Measurements from ENCODE around the gene TMEM217. TPM values are rescaled to one million over a fixed set of nuclear protein-coding genes. Genes with fewer than 3 reads are reported as not detected.

The TMEM217 gene
- total RNA-seq, 1 donor from 2014 or later = 15.7 TPM

DNA sequence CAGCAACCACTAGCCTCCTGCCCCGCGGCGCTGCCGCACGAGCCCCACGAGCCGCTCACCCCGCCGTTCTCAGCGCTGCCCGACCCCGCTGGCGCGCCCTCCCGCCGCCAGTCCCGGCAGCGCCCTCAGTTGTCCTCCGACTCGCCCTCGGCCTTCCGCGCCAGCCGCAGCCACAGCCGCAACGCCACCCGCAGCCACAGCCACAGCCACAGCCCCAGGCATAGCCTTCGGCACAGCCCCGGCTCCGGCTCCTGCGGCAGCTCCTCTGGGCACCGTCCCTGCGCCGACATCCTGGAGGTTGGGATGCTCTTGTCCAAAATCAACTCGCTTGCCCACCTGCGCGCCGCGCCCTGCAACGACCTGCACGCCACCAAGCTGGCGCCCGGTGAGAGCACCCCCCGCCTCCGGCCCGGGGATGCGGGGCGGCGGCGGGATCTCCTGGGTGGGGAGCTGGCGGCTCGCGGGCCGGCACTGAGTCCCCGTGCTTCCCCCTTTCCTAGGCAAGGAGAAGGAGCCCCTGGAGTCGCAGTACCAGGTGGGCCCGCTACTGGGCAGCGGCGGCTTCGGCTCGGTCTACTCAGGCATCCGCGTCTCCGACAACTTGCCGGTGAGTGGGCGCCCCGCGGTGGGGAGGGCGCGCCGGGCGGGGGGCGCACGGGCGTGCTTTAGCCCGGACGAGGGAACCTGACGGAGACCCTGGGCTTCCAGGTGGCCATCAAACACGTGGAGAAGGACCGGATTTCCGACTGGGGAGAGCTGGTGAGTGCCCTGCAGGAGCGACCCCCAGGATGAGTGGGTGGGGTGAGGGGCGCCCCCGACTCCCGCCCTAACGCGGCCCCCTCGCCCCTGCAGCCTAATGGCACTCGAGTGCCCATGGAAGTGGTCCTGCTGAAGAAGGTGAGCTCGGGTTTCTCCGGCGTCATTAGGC lies 87.4 kb downstream of the TMEM217 start:
- no peak for DNase-seq (ENCODE audit: extremely low read depth, low read depth, low spot score)

DNA sequence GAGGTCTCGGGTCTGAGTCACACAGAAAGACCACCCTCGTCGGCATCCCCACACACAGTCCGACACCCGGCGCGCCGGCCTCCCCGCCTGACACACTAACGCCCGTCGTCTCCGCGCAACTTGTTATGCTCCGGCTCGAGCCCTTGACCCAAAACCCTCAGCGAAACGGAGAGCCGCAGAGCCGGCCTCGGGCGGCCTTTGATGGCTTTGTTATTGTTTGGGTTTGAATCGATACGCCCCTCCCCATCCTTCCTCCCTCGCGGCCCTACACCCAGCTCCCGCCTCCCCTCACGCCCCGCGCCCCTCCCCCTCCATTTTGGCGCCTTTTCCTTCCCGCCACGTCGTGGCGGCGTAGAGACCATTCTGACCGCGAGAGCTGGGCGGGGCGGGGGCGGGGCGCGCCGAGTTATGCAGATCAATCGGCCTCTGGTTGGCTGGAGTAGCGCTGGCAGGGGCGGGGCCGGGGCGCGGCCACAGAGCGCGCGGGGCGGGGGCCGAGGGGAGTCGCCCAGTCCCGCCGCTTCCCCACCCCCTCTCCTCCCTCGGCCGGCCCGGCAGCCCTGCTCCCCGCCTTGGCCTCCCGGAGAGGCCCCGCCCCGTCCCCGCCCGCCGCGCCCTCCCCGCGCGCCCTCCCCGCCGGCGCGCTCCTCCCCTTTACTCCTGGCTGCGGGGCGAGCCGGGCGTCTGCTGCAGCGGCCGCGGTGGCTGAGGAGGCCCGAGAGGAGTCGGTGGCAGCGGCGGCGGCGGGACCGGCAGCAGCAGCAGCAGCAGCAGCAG lies 88.3 kb downstream of the TMEM217 start, which contains the start of gene PIM1:
PIM1 (plus strand) TSS at position 657 of the 777 bp plus-strand sequence. CDS start 424 bp downstream, outside the sequence.
- DNase-seq (ENCODE audit: extremely low read depth, low read depth, low spot score) = no peak

DNA sequence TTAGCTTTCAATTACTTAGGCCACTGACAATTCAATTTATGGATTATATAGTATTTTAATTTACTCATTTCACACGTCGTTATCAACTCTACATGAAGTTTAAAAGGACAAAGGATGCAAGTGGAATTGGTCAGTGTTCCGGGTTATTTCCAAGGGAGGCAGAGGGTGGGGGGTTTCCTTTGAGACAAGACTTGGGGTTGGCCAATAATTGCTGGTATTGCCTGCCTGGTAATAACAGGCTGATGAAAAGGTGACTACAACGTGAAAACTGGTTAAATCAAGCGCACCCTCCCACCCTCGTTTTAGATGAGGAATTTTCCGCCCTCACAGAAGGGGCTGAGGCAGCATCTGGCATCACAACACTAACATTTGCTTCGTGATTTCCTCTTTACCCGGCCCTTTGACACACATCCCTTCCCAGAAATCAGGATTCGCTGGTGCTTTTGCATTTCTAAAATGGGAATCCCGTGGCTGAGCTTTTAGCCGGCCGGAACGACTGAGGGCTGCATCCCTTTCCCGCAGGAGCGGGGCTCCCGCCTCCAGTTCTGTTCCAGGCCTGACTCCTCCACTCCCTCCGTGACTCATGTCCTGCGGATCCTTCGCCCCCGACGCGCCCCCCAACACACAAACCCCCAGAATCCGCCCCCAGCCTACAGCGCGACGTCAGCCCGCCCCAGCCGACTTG lies 89.0 kb downstream of the TMEM217 start:
- DNase-seq (ENCODE audit: extremely low read depth, low read depth, low spot score) = no peak

DNA sequence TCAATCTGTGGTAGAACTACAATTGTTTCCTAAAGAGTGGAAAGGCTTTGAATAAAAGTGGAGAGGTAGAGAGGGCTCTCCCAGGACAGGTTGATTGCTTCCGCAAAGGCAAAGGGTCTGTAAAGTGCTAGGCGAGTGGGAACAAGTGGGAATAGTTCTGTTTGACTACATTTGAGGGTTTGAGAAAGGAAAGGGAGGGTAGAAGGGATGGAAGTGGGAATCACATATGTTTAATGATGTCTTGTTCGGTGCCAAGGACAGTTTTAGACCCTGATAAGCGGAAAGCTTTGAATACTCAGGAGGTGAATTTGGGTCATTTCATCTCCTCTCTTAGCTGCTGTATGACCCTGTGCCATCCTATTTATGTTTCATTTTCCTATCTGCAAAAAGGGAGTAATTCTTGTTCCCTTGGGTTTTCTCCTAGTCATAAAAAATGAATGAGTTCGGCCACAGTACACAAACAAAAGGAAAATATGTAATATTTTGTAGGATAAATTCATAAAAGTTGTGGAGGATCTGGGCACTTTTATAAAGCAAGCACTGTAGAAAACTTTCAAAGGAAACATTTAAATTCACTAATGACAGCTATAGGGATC lies 89.7 kb downstream of the TMEM217 start:
- no peak for DNase-seq (ENCODE audit: extremely low read depth, low read depth, low spot score)

DNA sequence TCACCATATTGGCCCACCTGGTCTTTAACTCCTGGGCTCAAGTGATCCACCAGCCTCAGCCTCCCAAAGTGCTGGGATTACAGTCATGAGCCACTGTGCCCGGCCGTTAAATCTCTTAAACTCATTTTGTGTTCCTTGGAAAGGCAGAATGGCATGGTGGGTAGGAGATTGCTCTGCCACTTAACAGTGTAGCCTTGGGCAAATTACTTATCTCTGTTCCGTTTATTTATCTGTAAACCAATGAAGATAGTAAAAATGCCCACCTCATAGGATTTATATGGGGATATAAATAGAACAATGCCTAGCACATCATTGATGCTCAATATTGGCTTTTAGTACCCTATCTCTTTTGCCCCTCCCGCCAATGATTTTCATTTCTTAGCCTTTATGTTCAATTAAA lies 95.2 kb downstream of the TMEM217 start:
- DNase-seq (ENCODE audit: extremely low read depth, low read depth, low spot score) = no peak

Other genes starting within 250 kb of the TMEM217 start
- gene PIM1, start 88.0 kb downstream of the TMEM217 start, total RNA-seq = 3.6 and 10.6 TPM in 2 replicates
- 12.9 and 16.7 TPM in 2 replicates for gene TBC1D22B, start 372 bp downstream of the TMEM217 start, total RNA-seq
- 20.2 and 21.7 TPM in 2 replicates for gene RNF8, start 95.8 kb upstream of the TMEM217 start, total RNA-seq
- 19.7 and 30.3 TPM in 2 replicates for gene CMTR1, start 175.1 kb upstream of the TMEM217 start, total RNA-seq
- 79.9 and 117 TPM in 2 replicates for gene CCDC167, start 241.7 kb upstream of the TMEM217 start, total RNA-seq

All from glomerular endothelial cell (primary cell).